Stimulated activated CD8-positive, alpha-beta memory T cell treated with anti-CD3 and anti-CD28 coated beads, Interleukin-4, amount 100 ng/mL, for 1 hour (primary cell): ENCODE measurements around the gene PROCR.
"Not testable (repeated sequence)": the region's sequence is repeated elsewhere in the genome, so short reads cannot be mapped to it uniquely, and the experiment has no call there.

Source experiments
- DNase-seq, 2 donors: peaks; one replicate each; pipeline ENCODE4 v3.0.0-alpha.2; 2020; ENCODE audit warnings: low read depth in 2 of 2, low spot score in 1 of 2

The PROCR gene

DNA sequence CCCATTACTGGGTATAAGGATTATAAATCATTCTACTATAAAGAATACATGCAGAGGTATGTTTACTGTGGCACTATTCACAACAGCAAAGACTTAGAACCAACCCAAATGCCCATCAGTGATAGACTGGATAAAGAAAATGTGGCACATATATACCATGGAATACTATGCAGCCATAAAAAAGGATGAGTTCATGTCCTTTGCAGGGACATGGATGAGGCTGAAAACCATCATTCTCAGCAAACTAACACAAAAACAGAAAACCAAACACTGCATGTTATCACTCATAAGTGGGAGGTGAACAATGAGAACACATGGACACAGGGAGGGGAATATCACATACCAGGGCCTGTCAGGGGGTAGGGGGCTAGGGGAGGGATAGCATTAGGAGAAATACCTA lies 7.3 kb upstream of the PROCR start:
- not testable (repeated sequence) for DNase-seq

GRCh38 chr20:35165221-35166185 lies 6.4 kb upstream of the PROCR start:
- DNase-seq, result no peak

DNA sequence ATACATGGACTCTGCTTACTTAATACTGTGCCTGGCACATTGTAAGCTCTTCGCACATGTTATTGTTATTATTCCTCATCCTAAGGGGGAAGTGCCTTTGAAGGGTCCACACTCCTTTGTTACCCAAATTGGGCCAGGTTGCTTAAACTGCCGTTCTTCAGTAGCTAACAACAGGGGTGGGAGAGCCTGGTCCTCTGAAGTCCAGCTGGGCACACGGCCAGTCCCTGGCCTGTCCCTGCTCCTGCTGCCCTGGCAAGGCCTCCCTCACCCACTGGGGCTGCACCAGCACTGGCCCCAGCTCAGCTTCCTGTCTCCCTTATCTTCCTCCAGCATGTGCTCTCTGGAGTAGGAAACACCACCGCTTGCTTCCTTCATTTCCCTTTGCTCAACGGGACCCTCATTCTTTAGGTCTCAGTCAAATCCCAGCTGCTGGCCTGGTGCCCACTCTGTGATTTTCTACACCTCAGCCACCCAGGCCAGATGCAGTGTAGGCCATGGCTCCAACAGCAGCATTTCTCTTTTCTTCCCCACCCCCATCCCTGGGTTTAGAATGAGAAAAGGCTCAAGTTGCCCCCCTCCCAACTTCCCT lies 5.5 kb upstream of the PROCR start:
- DNase-seq, result no peak

GRCh38 chr20:35167787-35168186 lies 4.1 kb upstream of the PROCR start:
- DNase-seq, result no peak

DNA sequence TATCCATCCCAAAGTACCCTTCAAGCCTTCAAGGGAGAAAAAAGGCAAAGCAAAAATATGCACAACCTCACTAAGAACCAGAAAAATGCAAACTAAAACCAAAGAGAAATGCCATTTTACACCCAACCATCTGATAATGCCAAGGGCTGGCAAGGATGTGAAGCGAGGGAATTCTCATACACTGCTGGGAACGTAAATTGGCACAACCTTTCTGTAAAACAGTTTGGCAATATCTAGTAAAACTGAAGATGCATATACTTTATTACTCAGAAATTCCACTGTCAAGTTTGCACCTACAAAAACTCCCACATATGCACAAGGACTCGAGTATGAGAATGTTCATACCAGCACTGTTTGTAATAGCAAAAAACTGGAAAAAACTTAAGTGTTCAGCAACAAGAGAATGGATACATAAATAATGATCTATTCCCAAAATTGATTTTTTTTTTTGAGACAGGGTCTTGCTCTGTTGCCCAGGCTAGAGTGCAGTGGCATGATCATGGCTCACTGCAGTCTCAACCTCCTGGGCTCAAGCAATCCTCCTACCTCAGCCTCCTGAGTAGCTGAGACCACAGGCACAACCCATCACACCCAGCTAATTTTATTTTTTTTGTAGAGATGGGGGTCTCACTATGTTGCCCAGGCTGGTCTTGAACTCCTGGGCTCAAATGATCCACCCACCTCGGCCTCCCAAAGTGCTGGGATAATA lies 3.0 kb upstream of the PROCR start:
- DNase-seq, result not testable (repeated sequence)

DNA sequence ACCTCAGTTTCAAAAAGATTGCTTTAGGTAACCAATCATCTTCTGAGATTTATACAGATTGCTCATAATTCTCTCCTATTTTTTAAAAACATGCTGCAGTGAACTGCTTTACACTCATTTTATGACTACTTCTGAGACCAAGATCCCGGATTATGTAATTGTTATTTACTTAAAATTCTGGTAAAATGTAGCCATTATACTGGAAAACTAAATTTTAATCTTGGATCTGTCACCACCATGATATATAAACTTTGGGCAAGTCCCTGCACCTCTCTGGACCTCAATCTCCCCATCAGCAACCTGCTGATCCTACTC lies 477 bp upstream of the PROCR start:
- no peak for DNase-seq

GRCh38 chr20:35172434-35172806 lies 548 bp downstream of the PROCR start:
- no peak for DNase-seq

DNA sequence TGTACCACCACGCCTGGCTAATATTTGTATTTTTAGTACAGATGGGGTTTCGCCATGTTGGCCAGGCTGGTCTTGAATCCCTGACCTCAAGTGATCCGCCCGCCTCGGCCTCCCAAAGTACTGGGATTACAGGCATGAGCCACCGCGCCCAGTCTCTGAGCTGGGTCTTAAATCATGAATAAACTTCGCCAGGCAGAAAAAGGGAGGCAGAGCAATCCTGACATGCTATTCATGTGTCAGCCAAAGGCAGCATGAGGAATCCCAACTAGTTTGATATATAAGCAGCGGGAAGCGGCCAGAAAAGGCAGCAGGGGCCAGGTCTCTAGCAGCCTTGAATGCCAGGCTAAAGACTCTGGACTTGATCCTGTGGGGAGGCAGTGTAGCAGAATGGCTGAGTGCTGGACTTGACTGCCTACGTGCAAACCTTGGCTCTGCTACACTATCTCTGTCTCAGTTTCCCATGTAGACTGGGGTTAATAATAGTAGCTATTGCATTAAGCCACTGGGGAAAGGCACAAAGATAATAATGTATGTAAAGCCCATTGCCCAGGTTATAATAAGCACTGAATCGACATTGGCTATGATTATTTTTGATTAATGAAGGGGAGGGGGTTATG lies 1.8 kb downstream of the PROCR start:
- no peak for DNase-seq

- no peak for DNase-seq
These were observed 2.8 kb downstream of the PROCR start for GRCh38 chr20:35174458-35175216.

DNA sequence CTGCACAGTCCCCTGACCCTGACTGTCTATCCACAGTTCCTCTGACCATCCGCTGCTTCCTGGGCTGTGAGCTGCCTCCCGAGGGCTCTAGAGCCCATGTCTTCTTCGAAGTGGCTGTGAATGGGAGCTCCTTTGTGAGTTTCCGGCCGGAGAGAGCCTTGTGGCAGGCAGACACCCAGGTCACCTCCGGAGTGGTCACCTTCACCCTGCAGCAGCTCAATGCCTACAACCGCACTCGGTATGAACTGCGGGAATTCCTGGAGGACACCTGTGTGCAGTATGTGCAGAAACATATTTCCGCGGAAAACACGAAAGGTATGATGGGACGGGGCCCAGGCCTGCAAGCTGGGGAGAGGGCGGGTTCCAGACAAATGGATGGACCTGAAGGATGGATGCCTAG lies 4.3 kb downstream of the PROCR start:
- DNase-seq, result no peak

DNA sequence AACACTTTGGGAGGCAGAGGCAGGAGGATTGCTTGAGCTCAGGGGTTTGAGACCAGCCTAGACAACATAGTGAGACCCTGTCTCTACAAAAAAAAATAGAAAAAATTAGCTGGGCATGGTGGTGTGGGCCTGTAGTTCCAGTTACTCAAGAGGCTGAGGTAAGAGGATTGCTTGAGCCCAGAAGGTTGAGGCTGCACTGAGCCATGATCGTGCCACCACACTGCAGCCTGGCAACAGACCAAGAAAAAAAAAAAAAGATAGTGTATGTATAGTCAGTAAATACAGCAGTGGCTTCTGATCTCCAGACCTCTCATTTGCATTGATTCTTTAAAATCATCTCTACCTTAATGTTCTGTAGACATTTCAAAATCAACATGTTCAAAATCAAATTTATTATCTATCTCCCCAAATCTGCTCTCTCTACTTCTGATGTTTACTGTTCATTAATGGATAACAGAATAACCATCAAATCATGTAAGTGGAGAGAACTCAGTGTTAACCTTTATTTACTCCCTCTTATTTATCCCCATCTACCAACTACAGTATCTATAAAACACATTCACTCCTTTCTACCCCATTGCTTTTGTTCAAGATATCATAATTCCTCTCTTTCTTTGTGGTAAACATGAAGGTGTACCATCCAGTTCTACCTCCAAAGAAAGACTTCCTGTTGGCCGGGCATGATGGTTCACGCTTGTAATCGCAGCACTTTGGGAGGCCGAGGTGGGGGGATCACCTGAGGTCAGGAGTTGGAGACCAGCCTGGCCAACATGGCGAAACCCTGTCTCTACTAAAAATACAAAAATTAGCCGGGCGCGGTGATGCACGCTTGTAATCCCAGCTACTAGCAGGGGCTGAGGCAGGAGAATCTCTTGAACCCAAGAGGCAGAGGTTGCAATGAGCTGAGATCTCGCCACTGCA lies 7.7 kb downstream of the PROCR start:
- no peak for DNase-seq

DNA sequence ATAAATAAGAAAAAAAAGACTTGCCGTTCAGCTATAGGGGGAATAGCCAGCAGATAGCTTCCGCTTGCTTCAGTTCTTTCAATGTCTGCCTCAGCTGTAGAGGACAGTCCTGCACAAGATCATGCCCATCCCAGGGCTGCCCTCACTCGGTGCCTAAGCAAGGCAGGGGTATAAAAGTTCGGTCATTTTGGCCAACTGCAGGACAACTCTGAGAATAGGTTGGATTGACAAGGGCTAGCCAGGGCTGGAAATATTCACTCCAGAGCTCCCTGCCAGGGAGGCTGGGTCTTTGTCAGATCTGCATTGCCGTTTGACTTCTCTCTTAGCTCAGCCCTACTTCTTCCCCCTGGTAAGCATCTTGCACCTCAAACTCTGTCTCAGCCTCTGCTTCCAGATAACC lies 8.4 kb downstream of the PROCR start:
- DNase-seq, result no peak

DNA sequence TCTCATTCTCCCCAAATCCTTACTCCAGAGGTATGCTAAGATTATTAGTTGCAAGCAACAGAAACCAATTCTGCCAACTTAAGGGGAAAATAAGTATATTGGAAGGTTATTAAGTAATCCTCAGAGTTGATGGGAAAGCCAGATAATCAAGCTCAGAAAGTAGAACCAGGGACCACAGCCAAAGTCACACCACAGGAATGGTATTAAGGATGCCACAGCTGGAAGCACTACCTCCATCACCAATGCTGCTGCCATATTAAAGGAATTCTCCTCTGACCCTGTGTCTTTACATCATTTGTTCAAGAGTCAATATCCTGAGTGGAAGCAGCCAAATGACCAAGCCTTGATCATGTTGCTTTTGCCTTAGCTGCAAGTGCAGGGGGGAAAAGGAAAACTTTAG lies 9.9 kb downstream of the PROCR start:
- DNase-seq, result no peak

DNA sequence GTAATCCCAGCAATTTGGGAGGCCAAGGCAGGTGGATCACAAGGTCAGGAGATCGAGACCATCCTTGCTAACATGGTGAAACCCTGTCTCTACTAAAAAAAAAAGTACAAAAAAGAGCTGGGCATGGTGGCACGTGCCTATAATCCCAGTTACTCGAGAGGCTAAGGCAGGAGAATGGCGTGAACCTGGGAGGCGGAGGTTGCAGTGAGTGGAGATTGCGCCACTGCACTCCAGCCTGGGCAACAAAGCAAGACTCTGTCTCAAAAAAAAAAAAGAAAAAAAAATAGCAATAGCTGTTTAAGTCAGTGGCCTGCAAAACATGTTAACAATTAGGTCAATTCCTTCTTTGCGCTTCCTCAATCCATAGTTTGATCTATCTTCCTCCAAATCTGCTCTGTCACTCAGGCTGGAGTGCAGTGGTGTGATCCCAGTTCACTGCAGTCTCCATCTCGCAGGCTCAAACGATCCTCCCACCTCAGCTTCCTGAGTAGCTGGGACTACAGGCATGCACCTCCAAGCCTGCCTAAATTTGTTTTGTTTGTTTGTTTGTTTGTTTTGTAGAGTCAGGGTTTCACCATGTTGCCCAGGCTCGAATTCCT lies 14.9 kb downstream of the PROCR start:
- DNase-seq, result not testable (repeated sequence)

DNA sequence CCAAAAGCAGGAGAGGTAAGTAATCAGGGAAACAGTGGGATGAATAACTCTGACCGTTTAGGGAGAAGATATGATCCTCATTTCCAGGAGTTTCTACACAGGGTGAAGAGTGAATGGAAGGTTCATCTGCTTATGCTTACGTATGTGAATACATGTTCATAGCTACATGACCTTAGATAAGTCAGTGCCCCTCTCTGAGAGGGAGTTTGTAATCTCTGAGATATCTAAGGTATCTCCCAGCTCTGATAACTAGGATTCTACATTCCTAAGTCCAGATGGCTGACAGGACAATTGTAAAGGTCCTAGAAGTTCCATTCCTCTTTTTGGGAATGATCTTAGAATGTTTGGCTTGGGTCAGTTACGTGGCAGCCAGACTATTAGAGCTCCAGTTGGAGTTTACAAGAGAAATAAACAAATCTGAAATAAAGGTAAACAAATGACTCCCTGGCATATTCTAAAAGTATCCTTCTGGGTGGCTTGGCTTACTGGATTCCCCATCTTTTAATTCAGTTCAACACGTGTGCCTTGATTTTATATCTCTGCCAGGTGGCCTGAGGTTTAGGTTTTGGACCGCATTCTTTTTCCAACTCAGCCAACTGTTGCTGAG lies 15.8 kb downstream of the PROCR start:
- no peak for DNase-seq

- not testable (repeated sequence) for DNase-seq
These were observed 17.4 kb downstream of the PROCR start for GRCh38 chr20:35189223-35189622.

DNA sequence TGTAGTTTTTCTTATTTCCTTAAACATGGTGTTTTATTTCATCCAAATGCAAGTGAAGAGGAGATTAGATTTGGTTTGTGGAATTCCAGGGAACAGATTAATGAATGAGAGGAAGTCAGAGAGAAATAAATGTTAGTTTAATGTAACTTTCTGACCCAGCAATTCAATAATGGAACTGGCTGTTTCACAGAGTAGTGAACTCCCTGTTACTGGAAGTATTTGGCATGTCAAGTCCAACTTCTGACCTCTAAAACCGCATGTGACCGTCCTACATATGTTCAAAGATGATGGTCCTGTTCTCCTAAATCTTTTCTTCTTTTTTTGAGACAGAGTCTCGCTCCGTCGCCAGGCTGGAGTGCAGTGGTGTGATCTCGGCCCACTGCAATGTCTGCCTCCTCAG lies 18.7 kb downstream of the PROCR start:
- DNase-seq, result no peak

- no peak for DNase-seq
These were observed 19.7 kb downstream of the PROCR start for GRCh38 chr20:35191419-35192117.
